Measurements from ENCODE around the gene CSAG3.
"Not testable (repeated sequence)": the region's sequence is repeated elsewhere in the genome, so short reads cannot be mapped to it uniquely, and the experiment has no call there.

DNA sequence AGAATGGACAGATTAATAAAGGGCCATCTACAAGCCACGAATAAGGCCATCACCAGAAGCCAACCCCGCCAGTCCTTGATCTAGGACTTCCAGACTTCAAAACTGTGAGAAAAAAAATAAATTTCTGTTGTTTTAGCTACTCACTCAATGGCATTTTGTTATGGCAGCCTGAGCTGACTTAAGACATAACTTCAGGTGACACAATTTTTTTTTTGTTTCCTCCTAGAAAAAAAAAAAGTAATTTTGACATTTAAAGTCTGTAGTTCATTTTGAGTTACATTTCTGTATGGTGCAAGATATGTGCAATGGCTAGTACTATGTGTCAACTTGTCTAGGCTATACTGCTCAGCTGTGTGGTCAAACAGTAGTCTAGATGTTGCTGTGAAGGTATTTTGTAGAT lies at the start of gene CSAG3:
- not testable (repeated sequence) for TF ChIP-seq POLR2A (IDR thresholded peaks at IDR 0.05; ENCODE audit: borderline replicate concordance, extremely low read depth, insufficient read depth, insufficient read length); POLR2AphosphoS5 (IDR thresholded peaks at IDR 0.05; ENCODE audit: low read depth, low read length); ZFX (IDR thresholded peaks at IDR 0.05); EZH2phosphoT487 (IDR thresholded peaks at IDR 0.05; ENCODE audit: borderline replicate concordance); TCF7L2 (IDR thresholded peaks at IDR 0.05; ENCODE audit: borderline replicate concordance, extremely low read depth, insufficient read depth, insufficient read length); FOSL1 (IDR thresholded peaks at IDR 0.05; ENCODE audit: low read depth)
- TF ChIP-seq, protein P1, sequence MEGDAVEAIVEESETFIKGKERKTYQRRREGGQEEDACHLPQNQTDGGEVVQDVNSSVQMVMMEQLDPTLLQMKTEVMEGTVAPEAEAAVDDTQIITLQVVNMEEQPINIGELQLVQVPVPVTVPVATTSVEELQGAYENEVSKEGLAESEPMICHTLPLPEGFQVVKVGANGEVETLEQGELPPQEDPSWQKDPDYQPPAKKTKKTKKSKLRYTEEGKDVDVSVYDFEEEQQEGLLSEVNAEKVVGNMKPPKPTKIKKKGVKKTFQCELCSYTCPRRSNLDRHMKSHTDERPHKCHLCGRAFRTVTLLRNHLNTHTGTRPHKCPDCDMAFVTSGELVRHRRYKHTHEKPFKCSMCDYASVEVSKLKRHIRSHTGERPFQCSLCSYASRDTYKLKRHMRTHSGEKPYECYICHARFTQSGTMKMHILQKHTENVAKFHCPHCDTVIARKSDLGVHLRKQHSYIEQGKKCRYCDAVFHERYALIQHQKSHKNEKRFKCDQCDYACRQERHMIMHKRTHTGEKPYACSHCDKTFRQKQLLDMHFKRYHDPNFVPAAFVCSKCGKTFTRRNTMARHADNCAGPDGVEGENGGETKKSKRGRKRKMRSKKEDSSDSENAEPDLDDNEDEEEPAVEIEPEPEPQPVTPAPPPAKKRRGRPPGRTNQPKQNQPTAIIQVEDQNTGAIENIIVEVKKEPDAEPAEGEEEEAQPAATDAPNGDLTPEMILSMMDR (IDR thresholded peaks at IDR 0.05 in 2 of 3, conservative IDR thresholded peaks at IDR 0.05 in 1 of 3; ENCODE audit: borderline replicate concordance in 1 of 3, insufficient read depth in 1 of 3, low read depth in 2 of 3, low read length in 2 of 3), result not testable (repeated sequence)
- TF ChIP-seq, protein P2, sequence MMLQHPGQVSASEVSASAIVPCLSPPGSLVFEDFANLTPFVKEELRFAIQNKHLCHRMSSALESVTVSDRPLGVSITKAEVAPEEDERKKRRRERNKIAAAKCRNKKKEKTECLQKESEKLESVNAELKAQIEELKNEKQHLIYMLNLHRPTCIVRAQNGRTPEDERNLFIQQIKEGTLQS (IDR thresholded peaks at IDR 0.05), result not testable (repeated sequence)
- TF ChIP-seq, protein P3, sequence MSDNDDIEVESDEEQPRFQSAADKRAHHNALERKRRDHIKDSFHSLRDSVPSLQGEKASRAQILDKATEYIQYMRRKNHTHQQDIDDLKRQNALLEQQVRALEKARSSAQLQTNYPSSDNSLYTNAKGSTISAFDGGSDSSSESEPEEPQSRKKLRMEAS (IDR thresholded peaks at IDR 0.05), result not testable (repeated sequence)
- TF ChIP-seq, protein P4, sequence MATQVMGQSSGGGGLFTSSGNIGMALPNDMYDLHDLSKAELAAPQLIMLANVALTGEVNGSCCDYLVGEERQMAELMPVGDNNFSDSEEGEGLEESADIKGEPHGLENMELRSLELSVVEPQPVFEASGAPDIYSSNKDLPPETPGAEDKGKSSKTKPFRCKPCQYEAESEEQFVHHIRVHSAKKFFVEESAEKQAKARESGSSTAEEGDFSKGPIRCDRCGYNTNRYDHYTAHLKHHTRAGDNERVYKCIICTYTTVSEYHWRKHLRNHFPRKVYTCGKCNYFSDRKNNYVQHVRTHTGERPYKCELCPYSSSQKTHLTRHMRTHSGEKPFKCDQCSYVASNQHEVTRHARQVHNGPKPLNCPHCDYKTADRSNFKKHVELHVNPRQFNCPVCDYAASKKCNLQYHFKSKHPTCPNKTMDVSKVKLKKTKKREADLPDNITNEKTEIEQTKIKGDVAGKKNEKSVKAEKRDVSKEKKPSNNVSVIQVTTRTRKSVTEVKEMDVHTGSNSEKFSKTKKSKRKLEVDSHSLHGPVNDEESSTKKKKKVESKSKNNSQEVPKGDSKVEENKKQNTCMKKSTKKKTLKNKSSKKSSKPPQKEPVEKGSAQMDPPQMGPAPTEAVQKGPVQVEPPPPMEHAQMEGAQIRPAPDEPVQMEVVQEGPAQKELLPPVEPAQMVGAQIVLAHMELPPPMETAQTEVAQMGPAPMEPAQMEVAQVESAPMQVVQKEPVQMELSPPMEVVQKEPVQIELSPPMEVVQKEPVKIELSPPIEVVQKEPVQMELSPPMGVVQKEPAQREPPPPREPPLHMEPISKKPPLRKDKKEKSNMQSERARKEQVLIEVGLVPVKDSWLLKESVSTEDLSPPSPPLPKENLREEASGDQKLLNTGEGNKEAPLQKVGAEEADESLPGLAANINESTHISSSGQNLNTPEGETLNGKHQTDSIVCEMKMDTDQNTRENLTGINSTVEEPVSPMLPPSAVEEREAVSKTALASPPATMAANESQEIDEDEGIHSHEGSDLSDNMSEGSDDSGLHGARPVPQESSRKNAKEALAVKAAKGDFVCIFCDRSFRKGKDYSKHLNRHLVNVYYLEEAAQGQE (IDR thresholded peaks at IDR 0.05; ENCODE audit: low read depth), result not testable (repeated sequence)
